T-helper 1 cell treated with Interleukin-12 subunit alpha and Interleukin-12 subunit beta and Interleukin-4 antibody, amounts not matched to agents 30 μg/mL and 1 μg/mL, for 36 hours (primary cell): ENCODE results near the gene CACNA1C.
A peak's percentile ranks its signal among the peaks of the same experiment; 100 is the strongest.

Experiments used
- H3K27ac Mint-ChIP-seq: one replicate; pipeline ENCODE4 v1.8.0; 2021; ENCODE audit warnings: mild to moderate bottlenecking, mixed read lengths
- H3K27me3 Mint-ChIP-seq: one replicate; pipeline ENCODE4 v1.8.0; 2021; ENCODE audit warnings: low read depth, mixed read lengths
- H3K36me3 Mint-ChIP-seq: one replicate; pipeline ENCODE4 v1.8.0; 2021; ENCODE audit warnings: low read depth, mixed read lengths
- H3K4me1 Mint-ChIP-seq: one replicate; pipeline ENCODE4 v1.8.0; 2021; ENCODE audit warnings: low read depth, mixed read lengths
- H3K4me3 Mint-ChIP-seq: one replicate; pipeline ENCODE4 v1.8.0; 2021; ENCODE audit warnings: mild to moderate bottlenecking, moderate library complexity, mixed read lengths
- H3K9me3 Mint-ChIP-seq: one replicate; pipeline ENCODE4 v1.8.0; 2021; ENCODE audit warnings: mixed read lengths

Gene CACNA1C

DNA sequence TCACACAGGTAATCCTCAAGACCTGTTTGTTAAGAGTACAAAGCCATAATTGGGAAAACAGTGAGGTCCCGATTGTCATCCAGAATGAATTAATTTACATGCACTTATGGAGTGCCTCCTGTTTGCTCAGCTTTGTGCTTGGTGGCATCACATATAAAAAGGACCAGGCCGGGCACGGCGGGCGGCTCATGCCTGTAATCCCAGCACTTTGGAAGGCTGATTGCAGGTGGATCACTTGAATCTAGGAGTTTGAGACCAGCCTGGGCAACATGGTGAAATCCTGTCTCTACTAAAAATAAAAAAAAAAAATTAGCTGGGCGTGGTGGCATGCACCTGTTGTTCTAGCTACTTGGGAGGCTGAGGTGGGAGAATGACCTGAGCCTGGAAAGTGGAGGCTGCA lies 247.4 kb downstream of the CACNA1C start:
- Mint-ChIP-seq H3K9me3 (no peaks in the 10 kb centered on the region), H3K27me3 (peaks cover 4% of the 10 kb centered on the region), H3K4me3 (no peak overlapping the region)

DNA sequence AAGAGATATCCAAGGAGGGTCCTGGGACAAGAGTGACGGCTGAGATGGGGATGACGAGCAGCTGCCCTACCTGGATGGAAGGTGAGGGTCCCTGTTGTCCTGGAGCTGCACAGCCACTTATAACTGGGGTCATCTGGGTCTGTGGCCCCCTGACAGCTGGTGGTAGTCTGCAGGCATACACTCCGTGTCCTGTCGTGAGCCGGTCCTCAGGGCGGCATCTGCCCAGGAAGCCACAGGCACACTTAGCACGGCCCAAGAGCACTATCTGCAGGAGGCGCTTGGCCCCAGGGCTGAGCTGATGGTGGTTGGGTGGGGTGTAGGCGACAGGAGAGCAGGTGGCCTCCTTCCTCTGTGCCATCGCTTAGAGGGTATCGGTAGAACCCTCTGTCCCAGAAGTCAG lies 248.1 kb downstream of the CACNA1C start:
- Mint-ChIP-seq H3K36me3 (no peaks in the 10 kb centered on the region), H3K27me3 (peaks cover 4% of the 10 kb centered on the region), H3K9me3 (no peaks in the 10 kb centered on the region), H3K4me3 (no peak overlapping the region), H3K27ac (no peak overlapping the region), H3K4me1 (no peaks in the 10 kb centered on the region)

More for the DNA sequence above, 247.4 kb downstream of the CACNA1C start:
- Mint-ChIP-seq H3K4me1 (peaks cover 2% of the 10 kb centered on the region), H3K36me3 (no peaks in the 10 kb centered on the region), H3K27ac (no peak overlapping the region)

DNA sequence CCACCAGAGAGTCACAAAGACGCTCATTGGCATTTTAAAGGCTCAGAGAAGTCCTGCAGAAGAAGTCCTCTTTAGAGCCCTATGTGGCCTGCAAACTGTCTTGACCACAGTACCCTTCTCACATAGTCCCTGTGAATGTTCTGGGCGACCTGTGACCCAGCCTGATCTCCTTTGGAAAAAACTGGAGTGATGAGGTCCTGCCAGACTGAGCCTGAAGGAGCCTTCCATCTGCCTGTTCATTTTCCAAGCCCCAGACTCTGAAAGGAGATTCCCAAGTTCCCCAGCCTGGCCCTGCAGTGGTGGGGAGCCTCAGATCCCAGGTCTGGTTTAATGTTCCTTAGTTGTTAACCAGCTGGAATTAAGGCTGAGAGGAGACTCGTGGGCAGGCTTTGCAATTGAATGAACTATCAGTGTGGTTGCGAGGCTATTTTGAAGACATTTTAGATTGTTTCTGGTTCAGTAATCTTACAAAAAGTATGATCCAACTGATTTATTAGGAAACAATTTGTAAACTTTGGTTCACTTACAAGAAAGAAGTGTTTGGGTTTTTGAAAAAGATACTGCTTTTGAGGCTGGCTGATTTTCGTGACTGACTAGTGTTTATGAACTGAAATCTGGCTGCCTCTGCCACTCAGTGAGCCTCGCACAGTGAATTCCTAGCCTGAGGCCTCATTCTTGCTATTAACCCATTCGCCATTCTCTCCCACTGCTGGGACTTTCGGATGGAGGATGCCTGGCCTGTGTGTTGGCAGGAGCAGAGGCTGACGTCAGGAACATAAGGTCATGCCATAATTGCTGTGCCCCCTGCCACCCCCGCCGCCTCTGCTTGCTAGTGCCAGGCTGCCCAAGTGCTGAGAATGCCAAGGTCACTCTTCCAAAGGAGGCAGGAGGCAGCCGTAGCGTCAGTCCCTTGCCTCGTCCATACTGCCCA lies 249.0 kb downstream of the CACNA1C start:
- Mint-ChIP-seq H3K27me3 (peaks cover 4% of the 10 kb centered on the region), H3K4me1 (peaks cover 2% of the 10 kb centered on the region), H3K9me3 (no peaks in the 10 kb centered on the region), H3K27ac (no peak overlapping the region), H3K36me3 (no peaks in the 10 kb centered on the region), H3K4me3 (no peak overlapping the region)

DNA sequence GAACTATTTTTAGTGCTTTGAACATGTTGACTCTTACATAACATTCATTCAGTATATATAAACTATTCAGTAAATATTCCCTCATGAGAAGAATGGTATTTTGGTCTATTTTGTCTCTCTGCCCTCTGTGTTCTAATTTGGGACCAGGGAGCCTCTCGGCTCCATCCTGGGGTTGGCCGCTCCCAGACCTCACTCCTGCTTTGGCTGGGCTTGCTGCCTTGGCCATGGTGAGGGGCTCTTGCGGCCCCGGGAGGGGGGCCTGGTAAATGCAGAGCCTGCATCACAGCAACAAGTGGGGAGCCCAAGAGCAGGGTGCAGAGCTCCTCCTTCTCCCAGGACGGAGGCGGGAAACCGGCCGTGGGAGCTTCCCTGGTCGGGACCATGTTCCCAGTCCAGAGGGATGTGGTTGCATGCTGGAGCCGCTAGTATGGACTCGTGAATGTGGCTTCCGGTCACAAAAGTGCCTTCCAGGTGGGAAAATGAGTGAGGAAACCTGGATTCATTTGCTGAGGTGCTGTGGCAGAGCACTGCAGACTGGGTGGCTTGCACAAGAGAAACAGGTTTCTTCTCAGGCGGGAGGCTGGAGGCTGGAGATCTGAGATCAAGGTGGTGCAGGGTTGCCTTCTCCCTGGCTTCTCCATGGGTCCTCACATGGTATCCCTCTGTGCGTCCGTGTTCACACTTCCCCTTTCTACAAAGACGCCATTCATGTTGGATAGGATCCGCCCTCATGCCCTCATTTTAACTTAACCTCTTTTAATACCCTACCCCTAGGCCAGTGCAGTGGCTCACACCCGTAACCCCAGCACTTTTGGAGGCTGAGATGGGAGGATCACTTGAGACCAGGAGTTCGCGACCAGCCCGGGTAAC lies 250.2 kb downstream of the CACNA1C start:
- Mint-ChIP-seq H3K4me3 (no peak overlapping the region), H3K9me3 (no peaks in the 10 kb centered on the region), H3K27ac (no peak overlapping the region), H3K27me3 (no peaks in the 10 kb centered on the region), H3K36me3 (no peaks in the 10 kb centered on the region), H3K4me1 (peaks cover 2% of the 10 kb centered on the region)

DNA sequence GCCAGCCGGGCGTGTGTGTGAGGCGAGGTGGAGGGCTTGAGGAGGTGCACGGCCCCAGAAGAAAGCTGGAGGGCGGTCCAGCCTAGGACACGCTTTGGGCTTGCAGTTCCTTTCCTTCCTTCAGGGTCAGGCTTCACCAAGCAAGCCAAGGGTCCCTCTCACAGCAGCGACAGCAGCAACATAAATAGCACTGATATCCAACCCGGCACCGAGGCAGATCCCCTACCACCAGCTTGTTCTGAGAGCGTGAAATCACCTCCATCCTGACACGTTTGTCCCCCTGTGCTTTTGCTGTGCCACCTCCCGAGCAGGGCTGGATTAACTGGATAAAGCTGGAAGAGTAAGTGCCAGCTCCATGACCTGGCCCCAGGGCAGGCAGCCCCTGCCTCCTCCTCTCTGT lies 251.4 kb downstream of the CACNA1C start:
- no peak overlapping the region for H3K27ac Mint-ChIP-seq
- H3K9me3 Mint-ChIP-seq, result no peaks in the 10 kb centered on the region

DNA sequence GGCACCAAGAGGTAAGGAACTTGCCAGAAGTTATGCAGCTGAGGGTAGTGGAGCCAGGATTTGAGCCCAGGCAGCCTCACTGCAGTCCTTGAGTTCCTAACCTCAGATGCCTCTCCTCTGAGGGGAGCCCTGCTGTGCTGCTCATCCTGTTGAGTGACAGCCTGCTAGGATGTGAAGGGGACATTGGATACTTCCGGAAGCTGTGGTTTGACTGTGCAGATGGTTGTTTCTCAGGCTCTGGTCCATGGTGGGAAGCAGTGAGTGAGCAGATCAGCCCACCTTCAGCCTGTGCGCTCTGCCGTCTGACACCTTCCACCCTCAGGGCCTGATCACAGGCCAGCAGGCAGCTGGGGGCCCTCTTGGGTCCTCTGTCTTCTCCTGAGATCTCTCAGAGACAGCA lies 253.2 kb downstream of the CACNA1C start:
- Mint-ChIP-seq H3K4me3 (no peak overlapping the region), H3K27me3 (no peaks in the 10 kb centered on the region), H3K4me1 (peaks cover 2% of the 10 kb centered on the region), H3K27ac (no peak overlapping the region), H3K36me3 (no peaks in the 10 kb centered on the region), H3K9me3 (no peaks in the 10 kb centered on the region)

More for the DNA sequence above, 251.4 kb downstream of the CACNA1C start:
- Mint-ChIP-seq H3K27me3 (no peaks in the 10 kb centered on the region), H3K36me3 (no peaks in the 10 kb centered on the region), H3K4me1 (peaks cover 2% of the 10 kb centered on the region), H3K4me3 (no peak overlapping the region)

DNA sequence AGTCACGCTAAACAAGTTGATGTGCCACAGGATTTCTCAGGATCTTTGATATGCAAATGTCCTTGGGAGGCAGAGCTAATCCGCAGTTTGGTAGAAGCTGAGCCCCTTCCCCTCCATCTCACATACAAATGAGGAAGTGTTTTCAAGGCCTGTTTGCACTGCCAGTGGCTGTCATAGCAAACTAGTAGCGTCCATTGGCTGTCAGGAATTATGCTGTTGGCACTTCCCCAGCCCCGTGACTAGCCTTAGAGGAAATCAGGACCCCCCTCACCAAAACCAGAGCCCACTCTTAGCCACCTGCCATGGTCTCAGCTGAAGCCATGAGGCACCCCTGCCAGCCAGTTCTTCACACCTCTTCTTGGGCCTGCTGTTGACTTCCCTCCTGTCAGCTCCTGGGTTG lies 253.9 kb downstream of the CACNA1C start:
- no peak overlapping the region for H3K27ac Mint-ChIP-seq

DNA sequence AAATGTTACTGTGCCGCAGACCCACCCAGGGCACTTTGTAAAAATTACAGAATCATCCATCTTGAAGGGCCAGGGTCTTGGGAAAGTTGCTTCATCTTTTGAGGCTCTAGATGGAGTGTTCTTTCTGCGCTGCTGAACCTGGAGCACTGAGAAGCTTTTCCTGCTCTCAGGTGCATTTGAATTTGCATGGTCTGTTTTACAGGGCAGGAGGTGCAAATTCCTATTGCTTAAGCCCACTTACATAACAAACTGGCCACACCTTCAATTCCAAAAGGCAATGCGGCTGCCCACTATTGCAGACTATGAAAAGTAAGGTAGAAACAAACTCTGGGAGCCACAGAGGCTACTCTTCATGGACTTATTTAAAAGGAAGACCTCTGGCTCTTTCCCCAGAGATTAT lies 254.8 kb downstream of the CACNA1C start:
- H3K36me3 Mint-ChIP-seq, result no peaks in the 10 kb centered on the region
- H3K27me3 Mint-ChIP-seq, result peaks cover 2% of the 10 kb centered on the region
- no peaks in the 10 kb centered on the region for H3K9me3 Mint-ChIP-seq
- peaks cover 2% of the 10 kb centered on the region for H3K4me1 Mint-ChIP-seq
- H3K27ac Mint-ChIP-seq, result no peak overlapping the region
- H3K4me3 Mint-ChIP-seq, result no peak overlapping the region

More for the DNA sequence above, 253.9 kb downstream of the CACNA1C start:
- Mint-ChIP-seq H3K27me3 (no peaks in the 10 kb centered on the region), H3K9me3 (no peaks in the 10 kb centered on the region), H3K4me3 (no peak overlapping the region), H3K36me3 (no peaks in the 10 kb centered on the region), H3K4me1 (peaks cover 2% of the 10 kb centered on the region)

DNA sequence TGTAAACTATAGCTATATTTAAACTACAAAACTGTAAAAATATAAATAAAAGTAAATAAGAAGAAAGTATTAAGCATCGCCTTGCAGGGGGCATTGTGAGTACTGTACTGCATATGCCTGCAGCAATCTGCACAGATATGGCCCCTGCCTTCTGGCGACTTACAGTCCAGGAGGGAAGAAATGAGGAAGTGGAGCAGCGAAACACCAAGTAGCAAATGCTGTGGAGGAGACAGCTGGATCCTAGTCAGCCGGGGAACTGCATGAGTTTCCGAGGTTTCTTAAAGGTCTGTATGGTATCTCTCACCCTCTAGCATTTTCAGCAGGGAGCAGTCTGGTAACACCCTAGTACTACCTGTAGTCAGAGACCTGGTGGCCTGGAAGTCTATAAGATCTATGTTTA lies 256.9 kb downstream of the CACNA1C start:
- H3K27ac Mint-ChIP-seq, result no peak overlapping the region
- H3K27me3 Mint-ChIP-seq, result peaks cover 3% of the 10 kb centered on the region
- no peaks in the 10 kb centered on the region for H3K36me3 Mint-ChIP-seq
- no peak overlapping the region for H3K4me3 Mint-ChIP-seq
- no peaks in the 10 kb centered on the region for H3K9me3 Mint-ChIP-seq
- H3K4me1 Mint-ChIP-seq, result peaks cover 2% of the 10 kb centered on the region

DNA sequence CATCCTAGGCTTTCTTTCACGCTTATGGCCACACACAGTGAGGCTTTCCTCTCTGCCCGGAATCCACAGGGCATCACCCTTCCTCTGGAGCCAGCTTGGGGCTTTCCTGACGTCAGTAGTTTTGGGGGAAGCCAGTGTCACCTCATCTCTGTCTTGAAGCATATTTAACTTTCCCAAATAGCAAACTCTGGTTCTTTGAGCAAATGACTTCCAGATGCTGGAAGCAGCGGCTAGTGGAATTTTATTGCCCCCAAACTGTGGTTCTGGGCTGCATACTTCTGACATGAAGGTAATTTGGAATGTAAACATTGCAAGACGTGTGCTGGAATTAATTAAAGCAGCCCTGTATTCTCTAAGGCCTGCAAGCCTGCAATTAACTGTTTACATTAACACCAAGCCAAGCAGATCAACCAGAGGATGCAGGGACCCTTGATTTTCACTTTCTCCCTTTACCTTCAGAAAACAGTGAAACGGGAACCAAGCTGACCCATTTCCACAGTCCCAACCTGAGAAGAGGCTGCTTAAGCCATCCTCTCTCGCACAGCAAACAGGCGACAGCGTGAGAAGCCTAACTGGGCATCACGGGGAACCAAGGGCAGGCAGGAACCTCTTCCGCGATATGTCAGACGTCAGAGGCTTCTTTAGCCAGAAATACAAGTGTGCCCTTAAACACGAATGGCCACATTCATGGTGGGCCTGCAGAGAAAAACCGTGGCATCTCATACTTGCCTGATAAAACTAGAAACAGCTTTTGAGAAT lies 258.4 kb downstream of the CACNA1C start:
- no peaks in the 10 kb centered on the region for H3K36me3 Mint-ChIP-seq
- peaks cover 3% of the 10 kb centered on the region for H3K27me3 Mint-ChIP-seq
- H3K4me3 Mint-ChIP-seq, result no peak overlapping the region
- no peak overlapping the region for H3K27ac Mint-ChIP-seq
- H3K9me3 Mint-ChIP-seq, result no peaks in the 10 kb centered on the region
- H3K4me1 Mint-ChIP-seq, result no peaks in the 10 kb centered on the region

DNA sequence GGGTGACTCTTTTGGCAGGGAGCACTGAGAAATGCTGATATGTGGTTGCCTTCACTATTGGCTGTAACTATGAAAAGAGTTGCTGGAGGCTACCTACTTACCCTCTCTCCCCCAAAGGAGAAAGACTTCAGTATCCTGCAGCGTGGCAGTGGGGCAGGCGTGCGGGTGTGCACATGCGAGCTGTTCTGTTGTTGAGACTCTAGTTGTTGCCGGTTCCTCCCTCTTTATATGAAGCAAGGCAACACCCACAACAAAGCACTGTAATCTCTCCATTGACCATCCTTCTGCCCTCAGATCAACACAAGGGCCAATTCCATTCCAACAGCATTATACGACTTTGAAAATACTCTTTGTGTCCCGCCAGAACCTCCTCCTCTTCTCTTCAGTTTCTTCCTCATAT lies 259.4 kb downstream of the CACNA1C start:
- Mint-ChIP-seq H3K4me1 (no peaks in the 10 kb centered on the region), H3K36me3 (no peaks in the 10 kb centered on the region), H3K27me3 (peaks cover 5% of the 10 kb centered on the region)

DNA sequence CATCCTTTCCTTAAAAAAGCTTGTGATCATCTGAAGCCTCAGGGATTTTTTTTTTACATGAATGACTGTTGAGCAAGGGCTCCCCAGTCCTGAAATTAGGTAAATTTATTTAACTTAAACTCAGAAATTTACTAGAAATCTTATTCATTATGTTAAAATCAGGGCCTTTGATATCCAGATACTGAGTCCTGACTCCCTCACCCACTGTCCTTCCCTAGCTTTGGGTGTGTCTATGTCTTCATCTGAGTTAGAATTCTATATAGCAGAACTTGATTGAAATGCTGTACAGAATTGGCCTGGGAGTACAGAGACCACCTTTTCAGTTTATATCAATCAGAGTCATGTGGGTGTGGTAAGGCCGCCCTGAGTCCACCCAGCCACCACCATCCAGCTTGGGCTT lies 260.0 kb downstream of the CACNA1C start:
- Mint-ChIP-seq H3K27ac (no peak overlapping the region), H3K27me3 (peaks cover 7% of the 10 kb centered on the region), H3K4me1 (no peaks in the 10 kb centered on the region), H3K36me3 (no peaks in the 10 kb centered on the region), H3K9me3 (no peaks in the 10 kb centered on the region), H3K4me3 (no peak overlapping the region)

More for the DNA sequence above, 259.4 kb downstream of the CACNA1C start:
- H3K27ac Mint-ChIP-seq, result no peak overlapping the region
- no peak overlapping the region for H3K4me3 Mint-ChIP-seq
- no peaks in the 10 kb centered on the region for H3K9me3 Mint-ChIP-seq

DNA sequence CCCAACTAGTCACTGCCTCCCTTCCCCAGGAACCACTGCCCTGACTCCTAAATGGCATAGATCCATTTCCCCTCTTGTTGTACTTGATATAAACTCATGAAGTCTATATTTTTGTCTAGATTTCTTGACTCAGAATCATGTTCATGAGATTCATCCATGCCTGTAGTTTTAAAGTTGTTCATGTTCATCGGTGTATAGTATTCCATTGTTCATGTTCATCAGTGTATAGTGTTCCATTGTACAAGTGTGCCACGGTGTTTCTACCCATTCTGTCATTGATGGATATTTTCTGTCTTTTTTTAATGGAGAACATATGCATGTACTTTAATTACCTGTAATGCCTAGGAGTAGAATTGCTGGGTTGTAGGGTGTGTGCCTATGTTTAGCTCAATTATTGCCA lies 261.7 kb downstream of the CACNA1C start:
- no peak overlapping the region for H3K27ac Mint-ChIP-seq
- no peak overlapping the region for H3K4me3 Mint-ChIP-seq
- H3K27me3 Mint-ChIP-seq, result peaks cover 7% of the 10 kb centered on the region
- H3K9me3 Mint-ChIP-seq, result no peaks in the 10 kb centered on the region
- no peaks in the 10 kb centered on the region for H3K4me1 Mint-ChIP-seq
- H3K36me3 Mint-ChIP-seq, result no peaks in the 10 kb centered on the region

DNA sequence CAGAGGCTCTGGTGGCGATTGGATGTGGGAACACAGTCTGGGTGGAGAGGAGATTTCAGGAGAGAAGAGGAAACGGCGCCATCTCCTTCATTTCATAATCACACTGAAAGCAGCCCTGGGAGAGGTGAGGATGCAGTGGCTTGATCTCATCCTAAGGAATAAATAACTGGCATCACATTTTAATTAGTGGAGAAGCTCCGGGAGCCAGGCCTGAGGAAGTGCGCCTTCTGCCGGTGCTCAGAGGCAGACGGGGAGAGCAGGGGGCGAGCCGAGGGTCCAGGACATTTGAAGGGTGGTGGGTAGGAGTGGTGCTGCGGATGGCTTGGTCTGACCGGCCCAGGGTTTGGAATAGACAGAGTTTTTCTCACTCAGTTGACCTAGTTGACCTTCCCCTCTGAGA lies 265.0 kb downstream of the CACNA1C start:
- Mint-ChIP-seq H3K9me3 (no peaks in the 10 kb centered on the region), H3K27ac (peak overlapping the region; percentile 43), H3K36me3 (no peaks in the 10 kb centered on the region), H3K4me1 (peaks cover 2% of the 10 kb centered on the region), H3K27me3 (peaks cover 10% of the 10 kb centered on the region), H3K4me3 (no peak overlapping the region)
